DND-41 (cell line): ENCODE results near the gene PPP4C.
A peak's percentile ranks its signal among the peaks of the same experiment; 100 is the strongest.

Experiments used
- ATAC-seq: fragments of 200-7000 bp; cut with Tn5 transposase; 3 replicates; pipeline ENCODE4 v1.9.1; 2021; ENCODE audit warnings: low read depth; ENCODE audit not compliant: insufficient read depth
- DNase-seq: peaks from one replicate; pipeline ENCODE4 v3.0.0-alpha.2; 2020
- H2AFZ ChIP-seq: 2 replicates; pipeline ENCODE4 v1.6.0; 2012; ENCODE audit warnings: low read depth, low read length
- H3K27ac ChIP-seq: 2 replicates; pipeline ENCODE4 v1.5.1; 2012; ENCODE audit warnings: low read length, inconsistent platforms
- H3K27me3 ChIP-seq: fragments of 200-600 bp; sonication (generic); 2 replicates; pipeline ENCODE4 v1.6.0; 2012; ENCODE audit warnings: low read length, mild to moderate bottlenecking, inconsistent platforms; ENCODE audit not compliant: insufficient read depth, poor library complexity
- H3K36me3 ChIP-seq: 2 replicates; pipeline ENCODE4 v1.5.1; 2012; ENCODE audit warnings: low read length, inconsistent platforms; ENCODE audit not compliant: insufficient read depth
- H3K4me1 ChIP-seq: 2 replicates; pipeline ENCODE4 v1.5.1; 2012; ENCODE audit warnings: mild to moderate bottlenecking, low read length; ENCODE audit not compliant: insufficient read depth
- H3K4me2 ChIP-seq: 2 replicates; pipeline ENCODE4 v1.6.0; 2012; ENCODE audit warnings: mild to moderate bottlenecking, moderate library complexity, low read length, inconsistent platforms; ENCODE audit not compliant: insufficient read depth
- H3K4me3 ChIP-seq, 2 experiments: fragments of 200-600 bp in 1 of 2; shearing (Covaris generic) in 1 of 2; 2 replicates each; pipeline ENCODE4 v1.5.1; 2012 to 2016; ENCODE audit warnings: inconsistent platforms in 2 of 2, low read length in 2 of 2, mild to moderate bottlenecking in 2 of 2, low read depth in 1 of 2, moderate library complexity in 1 of 2
- H3K79me2 ChIP-seq: 2 replicates; pipeline ENCODE4 v1.6.0; 2012; ENCODE audit warnings: low read length, inconsistent platforms; ENCODE audit not compliant: insufficient read depth
- H3K9ac ChIP-seq: 2 replicates; pipeline ENCODE4 v1.6.0; 2012; ENCODE audit warnings: low read depth, mild to moderate bottlenecking, inconsistent platforms, low read length, moderate library complexity
- H3K9me3 ChIP-seq: 2 replicates; pipeline ENCODE4 v1.5.1; 2012; ENCODE audit warnings: low read length, moderate library complexity, mild to moderate bottlenecking, inconsistent platforms; ENCODE audit not compliant: insufficient read depth, severe bottlenecking
- H4K20me1 ChIP-seq: 2 replicates; pipeline ENCODE4 v1.6.0; 2012; ENCODE audit warnings: low read length; ENCODE audit not compliant: insufficient read depth
- CTCF ChIP-seq: IDR thresholded peaks from 2 replicates; pipeline ENCODE4 v1.5.1; 2012; ENCODE audit warnings: borderline replicate concordance, low read length, moderate library complexity, mild to moderate bottlenecking; ENCODE audit not compliant: poor library complexity, severe bottlenecking; ENCODE audit errors: extremely low read depth
- EZH2 ChIP-seq: IDR thresholded peaks from 3 replicates; pipeline ENCODE4 v1.6.1; 2012; ENCODE audit warnings: borderline replicate concordance, low read depth, mild to moderate bottlenecking, moderate library complexity, low read length, inconsistent platforms; ENCODE audit not compliant: severe bottlenecking

The PPP4C gene

GRCh38 chr16:30046588-30046987 lies 29.2 kb upstream of the PPP4C start:
- H3K36me3 ChIP-seq = no peaks in the 10 kb centered on the region
- no peak overlapping the region for H2AFZ ChIP-seq
- H3K27me3 ChIP-seq = no peaks in the 10 kb centered on the region
- H3K9me3 ChIP-seq = no peaks in the 10 kb centered on the region
- no peaks in the 10 kb centered on the region for H4K20me1 ChIP-seq
- TF ChIP-seq EZH2 (no peak), CTCF (no peak)
- DNase-seq = no peak
- no peak overlapping the region for H3K27ac ChIP-seq
- H3K4me2 ChIP-seq = no peak overlapping the region
- H3K9ac ChIP-seq = no peak overlapping the region
- no peak for ATAC-seq
- H3K4me3 ChIP-seq = no peak overlapping the region
- H3K79me2 ChIP-seq = peaks cover under 1% of the 10 kb centered on the region
- H3K4me1 ChIP-seq = peaks cover 2% of the 10 kb centered on the region

GRCh38 chr16:30049871-30050270 lies 25.9 kb upstream of the PPP4C start:
- no peak overlapping the region for H3K9ac ChIP-seq
- TF ChIP-seq CTCF (no peak), EZH2 (no peak)
- ATAC-seq = no peak

GRCh38 chr16:30051518-30051917 lies 24.3 kb upstream of the PPP4C start:
- Histone ChIP-seq H4K20me1 (no peaks in the 10 kb centered on the region), H3K36me3 (no peaks in the 10 kb centered on the region; the same call in 1 of the 2 replicates), H3K4me2 (peak overlapping the region; percentile 97), H3K4me3 (peak overlapping the region in 1 of 2 experiments; percentile 87; a peak in 2 of 4 replicates), H3K9ac (peak overlapping the region; percentile 83), H2AFZ (no peak overlapping the region), H3K4me1 (peaks cover 32% of the 10 kb centered on the region), H3K27ac (peak overlapping the region; percentile 51), H3K27me3 (no peaks in the 10 kb centered on the region), H3K9me3 (no peaks in the 10 kb centered on the region), H3K79me2 (peaks cover 18% of the 10 kb centered on the region)
- no peak for DNase-seq
- TF ChIP-seq CTCF (no peak), EZH2 (no peak)
- no peak for ATAC-seq

More at GRCh38 chr16:30049871-30050270, 25.9 kb upstream of the PPP4C start:
- no peak overlapping the region for H2AFZ ChIP-seq
- no peak overlapping the region for H3K4me3 ChIP-seq
- H3K79me2 ChIP-seq = peaks cover 18% of the 10 kb centered on the region
- DNase-seq = no peak
- no peak overlapping the region for H3K27ac ChIP-seq
- H4K20me1 ChIP-seq = no peaks in the 10 kb centered on the region
- H3K9me3 ChIP-seq = no peaks in the 10 kb centered on the region
- no peaks in the 10 kb centered on the region; the same call in 1 of the 2 replicates for H3K36me3 ChIP-seq
- H3K27me3 ChIP-seq = no peaks in the 10 kb centered on the region
- H3K4me2 ChIP-seq = no peak overlapping the region
- peaks cover 27% of the 10 kb centered on the region for H3K4me1 ChIP-seq
